OCI-LY7 (cell line): ENCODE data around the gene FYB2. TPM values are rescaled to one million over a fixed set of nuclear protein-coding genes. Genes with fewer than 3 reads are reported as not detected.

Source experiments
- BruUV-seq: library from RNA; stranded (reverse); fragments of 400-500 nt; replicated peaks from 2 replicates; lab custom pipeline; 2021; lab: Mats Ljungman, UMichigan
- CTCF ChIA-PET: fragments of 300-600 bp; sonication (Branson Sonifier 250); formaldehyde crosslinking; loops from one replicate; lab custom pipeline; 2022; ENCODE audit warnings: antibody characterized with exemption; ENCODE audit not compliant: unreplicated experiment; lab: Charles Lee
- POLR2A ChIA-PET: fragments of 300-600 bp; sonication (Branson Sonifier 250); formaldehyde crosslinking; loops from one replicate; lab custom pipeline; 2022; ENCODE audit warnings: antibody characterized with exemption; lab: Charles Lee
- DNase-seq: peaks from one replicate; pipeline ENCODE4 v3.0.0-alpha.2; 2015; ENCODE audit warnings: low spot score
- H2AFZ ChIP-seq: fragments of 200-600 bp; sonication (generic), shearing (Covaris generic); 2 replicates; pipeline ENCODE4 v1.6.1; 2014; ENCODE audit warnings: mild to moderate bottlenecking, antibody characterized with exemption, low read length, moderate library complexity
- H3K27ac ChIP-seq: fragments of 200-600 bp; sonication (generic); 2 replicates; pipeline ENCODE4 v1.5.1; 2014; ENCODE audit warnings: mixed run types, low read depth, mild to moderate bottlenecking, moderate library complexity, low read length, inconsistent platforms; ENCODE audit not compliant: poor library complexity, severe bottlenecking
- H3K36me3 ChIP-seq: fragments of 200-600 bp; sonication (generic); 2 replicates; pipeline ENCODE4 v1.6.1; 2014; ENCODE audit warnings: mild to moderate bottlenecking, antibody characterized with exemption, low read length, moderate library complexity, mixed read lengths; ENCODE audit not compliant: insufficient read depth
- H3K4me1 ChIP-seq: fragments of 200-600 bp; sonication (generic); 2 replicates; pipeline ENCODE4 v1.5.1; 2014; ENCODE audit warnings: mild to moderate bottlenecking, low read length; ENCODE audit not compliant: insufficient read depth, poor library complexity, severe bottlenecking
- H3K4me2 ChIP-seq: fragments of 200-600 bp; sonication (generic); 2 replicates; pipeline ENCODE4 v1.6.1; 2014; ENCODE audit warnings: mild to moderate bottlenecking, low read length
- H3K4me3 ChIP-seq: fragments of 200-600 bp; sonication (generic); 2 replicates; pipeline ENCODE4 v1.5.1; 2014; ENCODE audit warnings: mild to moderate bottlenecking, low read depth, low read length; ENCODE audit not compliant: poor library complexity, severe bottlenecking
- H3K79me2 ChIP-seq: fragments of 200-600 bp; sonication (generic); 2 replicates; pipeline ENCODE4 v1.6.1; 2016; ENCODE audit warnings: low read depth, mild to moderate bottlenecking, low read length, moderate library complexity, mixed read lengths; ENCODE audit not compliant: insufficient read depth
- H3K9me2 ChIP-seq: fragments of 200-600 bp; sonication (generic); 2 replicates; pipeline ENCODE4 v1.6.1; 2016; ENCODE audit warnings: mild to moderate bottlenecking, low read length, mixed read lengths; ENCODE audit not compliant: insufficient read depth
- H3K9me3 ChIP-seq: fragments of 200-600 bp; sonication (generic); 2 replicates; pipeline ENCODE4 v1.6.1; 2014; ENCODE audit warnings: mild to moderate bottlenecking, mixed run types, low read length, mixed read lengths
- H4K20me1 ChIP-seq: fragments of 200-600 bp; sonication (generic); 2 replicates; pipeline ENCODE4 v1.6.1; 2014; ENCODE audit warnings: mild to moderate bottlenecking, antibody characterized with exemption, low read length, moderate library complexity, mixed read lengths; ENCODE audit not compliant: insufficient read depth
- EZH2phosphoT487 ChIP-seq: fragments of 200-600 bp; sonication (generic); IDR thresholded peaks from 2 replicates; pipeline ENCODE4 v1.6.1; 2018; ENCODE audit warnings: low read depth, borderline replicate concordance, mild to moderate bottlenecking, mixed run types, antibody characterized with exemption, low read length, moderate library complexity, mixed read lengths
- intact Hi-C: fragments of 100-400 bp; cut with micrococcal nuclease; formaldehyde crosslinking; loops from one replicate; pipeline ENCODE4 v1.10.0; 2022; ENCODE audit not compliant: unreplicated experiment
- total RNA-seq, 2 experiments: library from RNA; depleted of rRNA in 1 of 2; stranded (reverse); fragments of >200 nt in 1 of 2; shearing (Covaris generic) in 1 of 2; gene quantifications; 2 replicates each; pipeline ENCODE4 v1.2.3, GENCODE V29; 2014 to 2022
- TF ChIP-seq, protein P1 (sequence below): fragments of 200-600 bp; sonication (generic); conservative IDR thresholded peaks from 2 replicates; pipeline ENCODE4 v1.5.1; 2014; ENCODE audit warnings: mild to moderate bottlenecking, antibody characterized with exemption, low read length, moderate library complexity, mixed read lengths

Gene FYB2
- total RNA-seq, 2 experiments from 2014 or later, result not detected

DNA sequence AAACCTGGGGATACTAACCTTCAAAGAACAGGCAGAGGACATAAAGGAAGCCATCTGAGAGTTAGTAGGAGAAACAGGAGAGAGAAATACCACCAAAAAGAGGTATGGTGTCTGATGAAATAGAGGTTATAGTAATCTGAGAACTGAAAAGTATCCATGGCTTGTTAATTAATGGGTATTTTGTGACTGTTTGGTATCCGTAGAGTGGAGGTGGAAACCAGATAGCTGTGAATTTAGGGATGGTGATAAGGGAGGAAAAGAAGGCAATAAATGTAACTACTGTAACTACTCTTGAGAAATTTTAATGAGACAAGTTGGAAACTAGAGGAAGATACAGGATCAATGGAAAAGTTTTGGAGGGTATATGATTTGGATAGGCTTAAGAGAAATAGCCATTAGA is 146.6 kb downstream of the FYB2 start:
- no peaks in the 10 kb centered on the region for H3K9me2 ChIP-seq
- H3K4me1 ChIP-seq, result no peaks in the 10 kb centered on the region
- no peaks in the 10 kb centered on the region for H3K79me2 ChIP-seq
- ChIA-PET POLR2A (no interaction called here), CTCF (no interaction called here)
- no peaks in the 10 kb centered on the region for H4K20me1 ChIP-seq
- H3K9me3 ChIP-seq, result no peaks in the 10 kb centered on the region
- no peak for DNase-seq
- BruUV-seq, result no TSS peak
- H3K4me3 ChIP-seq, result no peak overlapping the region
- no peak overlapping the region for H3K4me2 ChIP-seq
- H2AFZ ChIP-seq, result no peak overlapping the region
- H3K36me3 ChIP-seq, result no peaks in the 10 kb centered on the region
- no peak overlapping the region for H3K27ac ChIP-seq
- intact Hi-C loops, result no loop called here
- TF ChIP-seq, protein P1, sequence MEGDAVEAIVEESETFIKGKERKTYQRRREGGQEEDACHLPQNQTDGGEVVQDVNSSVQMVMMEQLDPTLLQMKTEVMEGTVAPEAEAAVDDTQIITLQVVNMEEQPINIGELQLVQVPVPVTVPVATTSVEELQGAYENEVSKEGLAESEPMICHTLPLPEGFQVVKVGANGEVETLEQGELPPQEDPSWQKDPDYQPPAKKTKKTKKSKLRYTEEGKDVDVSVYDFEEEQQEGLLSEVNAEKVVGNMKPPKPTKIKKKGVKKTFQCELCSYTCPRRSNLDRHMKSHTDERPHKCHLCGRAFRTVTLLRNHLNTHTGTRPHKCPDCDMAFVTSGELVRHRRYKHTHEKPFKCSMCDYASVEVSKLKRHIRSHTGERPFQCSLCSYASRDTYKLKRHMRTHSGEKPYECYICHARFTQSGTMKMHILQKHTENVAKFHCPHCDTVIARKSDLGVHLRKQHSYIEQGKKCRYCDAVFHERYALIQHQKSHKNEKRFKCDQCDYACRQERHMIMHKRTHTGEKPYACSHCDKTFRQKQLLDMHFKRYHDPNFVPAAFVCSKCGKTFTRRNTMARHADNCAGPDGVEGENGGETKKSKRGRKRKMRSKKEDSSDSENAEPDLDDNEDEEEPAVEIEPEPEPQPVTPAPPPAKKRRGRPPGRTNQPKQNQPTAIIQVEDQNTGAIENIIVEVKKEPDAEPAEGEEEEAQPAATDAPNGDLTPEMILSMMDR, result no peak
- no peak for TF ChIP-seq EZH2phosphoT487

DNA sequence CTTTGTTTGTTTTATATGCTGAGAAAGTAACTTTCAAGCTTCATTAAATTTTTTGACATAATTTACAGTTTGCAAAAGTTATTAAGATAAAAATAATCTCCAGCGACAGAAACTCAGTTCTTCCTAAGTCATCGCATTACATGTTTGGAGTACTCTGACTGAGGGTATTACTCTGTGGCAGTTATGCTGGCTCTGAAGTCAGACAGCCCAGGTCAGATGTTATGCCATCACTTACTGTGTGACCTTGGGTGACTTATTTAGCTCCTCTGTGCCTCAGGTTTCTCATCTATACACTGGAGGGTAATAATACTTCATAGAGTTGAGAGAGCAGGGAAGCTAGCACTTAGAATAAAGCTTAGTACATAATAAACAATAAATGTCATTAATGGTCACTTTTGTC is 147.7 kb downstream of the FYB2 start:
- POLR2A ChIA-PET, result interaction anchor here (0.7 kb wide), 1 partner anchor 128 kb away, joined by 4 read pairs; no protein-coding TSS in a partner anchor
- H3K36me3 ChIP-seq, result no peaks in the 10 kb centered on the region
- no peaks in the 10 kb centered on the region for H3K9me2 ChIP-seq
- intact Hi-C loops, result no loop called here
- no peaks in the 10 kb centered on the region for H3K4me1 ChIP-seq
- no peaks in the 10 kb centered on the region for H3K79me2 ChIP-seq
- no peak for TF ChIP-seq EZH2phosphoT487
- TF ChIP-seq, protein P1, result no peak
- H3K4me3 ChIP-seq, result no peak overlapping the region
- no peak for DNase-seq
- H3K27ac ChIP-seq, result no peak overlapping the region
- no peaks in the 10 kb centered on the region for H4K20me1 ChIP-seq
- no peak overlapping the region for H3K4me2 ChIP-seq
- BruUV-seq, result no TSS peak
- no peaks in the 10 kb centered on the region for H3K9me3 ChIP-seq
- no peak overlapping the region for H2AFZ ChIP-seq
- CTCF ChIA-PET, result no interaction called here

DNA sequence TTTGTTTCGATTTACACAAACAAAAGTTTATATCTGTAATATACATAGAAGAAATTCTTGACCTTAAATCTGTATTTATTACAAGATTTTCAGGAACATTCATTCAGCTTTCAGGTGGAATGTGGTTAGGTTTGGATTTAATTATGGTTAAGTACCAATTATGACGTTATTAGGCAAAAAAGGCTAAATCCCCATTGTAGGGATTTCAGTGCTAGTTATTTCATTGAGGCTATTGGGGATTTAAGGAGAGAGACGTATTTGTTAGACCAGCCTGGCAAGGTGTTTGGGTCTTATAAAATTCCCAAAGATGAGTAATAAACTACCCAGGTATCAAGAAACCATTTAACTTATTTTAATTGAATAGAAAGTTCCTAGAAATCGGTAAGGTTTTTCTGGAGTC is 148.1 kb downstream of the FYB2 start:
- Histone ChIP-seq H2AFZ (no peak overlapping the region), H3K36me3 (no peaks in the 10 kb centered on the region), H3K27ac (no peak overlapping the region), H3K79me2 (no peaks in the 10 kb centered on the region), H3K9me2 (no peaks in the 10 kb centered on the region), H4K20me1 (no peaks in the 10 kb centered on the region), H3K9me3 (no peaks in the 10 kb centered on the region), H3K4me3 (no peak overlapping the region), H3K4me1 (no peaks in the 10 kb centered on the region), H3K4me2 (no peak overlapping the region)
- intact Hi-C loops, result no loop called here
- DNase-seq, result no peak
- ChIA-PET POLR2A (interaction anchor here (0.7 kb wide), 1 partner anchor 128 kb away, joined by 4 read pairs; no protein-coding TSS in a partner anchor), CTCF (no interaction called here)
- TF ChIP-seq EZH2phosphoT487, result no peak
- TF ChIP-seq, protein P1, result no peak
- no TSS peak for BruUV-seq
